NAMALWA (cell line): ENCODE measurements around the gene LARP4B.

Source experiments
- DNase-seq: peaks from one replicate; pipeline ENCODE4 v3.0.0-alpha.2; 2015; ENCODE audit warnings: low spot score

LARP4B gene

GRCh38 chr10:767794-768193 lies 163.7 kb downstream of the LARP4B start:
- no peak for DNase-seq

GRCh38 chr10:767211-767610 lies 164.3 kb downstream of the LARP4B start:
- no peak for DNase-seq

GRCh38 chr10:761376-761775 lies 170.1 kb downstream of the LARP4B start:
- DNase-seq: peak; percentile 29

- no peak for DNase-seq
Observed at GRCh38 chr10:760622-761021, 170.9 kb downstream of the LARP4B start.

GRCh38 chr10:759898-760477 lies 171.5 kb downstream of the LARP4B start:
- no peak for DNase-seq
